ENCODE results near the gene C17orf67.

Gene C17orf67

DNA sequence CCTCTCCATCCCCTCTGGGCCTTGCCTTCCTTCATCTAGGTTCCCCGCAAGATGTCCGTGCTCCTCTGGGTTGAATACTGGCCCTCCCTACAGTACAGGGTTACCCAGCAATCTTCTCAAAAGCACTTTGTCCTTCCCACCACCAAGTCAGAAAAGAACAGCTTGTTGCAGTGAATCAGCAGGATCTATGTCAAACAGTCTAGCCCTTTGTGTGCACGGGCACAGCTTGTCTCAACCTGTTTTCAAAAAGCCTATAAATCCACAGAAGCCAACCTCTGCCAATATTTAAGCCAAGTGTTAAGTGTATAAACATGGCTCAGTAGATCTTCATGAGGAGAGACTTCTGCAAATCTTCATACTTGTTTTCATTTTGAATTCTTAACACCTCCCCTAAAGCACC, 25.2 kb downstream of the C17orf67 start:
- no peak for DNase-seq (ENCODE audit: low read depth in 3 of 3)

DNA sequence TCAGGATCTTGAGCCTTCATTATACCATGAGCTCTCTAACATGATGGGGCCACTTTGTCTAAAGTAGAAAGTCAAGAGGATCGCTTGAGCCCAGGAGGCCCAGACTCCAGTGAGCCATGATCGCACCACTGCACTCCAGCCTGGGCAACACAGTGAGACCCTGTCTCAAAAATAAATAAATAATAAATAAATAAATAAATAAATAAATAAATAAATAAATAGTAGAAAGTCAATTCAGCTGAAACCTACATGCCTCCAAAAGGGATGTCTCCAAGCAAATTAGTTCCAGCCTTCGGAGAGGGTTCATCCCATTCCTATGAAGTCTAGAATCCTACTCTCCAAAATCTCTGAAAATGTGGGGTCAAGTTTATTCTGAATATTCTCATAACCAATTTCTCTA, 26.0 kb downstream of the C17orf67 start:
- DNase-seq (ENCODE audit: low read depth in 3 of 3) = no peak

DNA sequence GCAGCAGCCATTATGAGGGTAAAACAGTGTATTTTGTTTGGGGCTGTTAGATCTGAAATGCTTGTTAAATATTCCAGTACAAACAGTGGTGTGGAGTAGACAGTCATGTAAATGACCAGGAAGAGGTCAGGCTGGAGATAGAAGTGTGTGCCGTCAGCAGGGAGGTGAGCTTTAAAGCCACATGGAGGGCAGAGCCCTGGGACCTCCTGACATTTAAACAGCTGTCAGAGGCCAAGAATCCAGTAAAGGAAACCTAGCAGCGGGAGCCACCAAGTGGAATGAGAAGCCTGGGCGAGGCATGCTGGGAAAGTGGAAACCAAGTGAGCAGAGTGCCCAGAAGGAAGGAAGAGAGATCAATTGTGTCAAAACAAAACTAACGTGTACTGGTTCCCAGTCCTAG, 26.8 kb downstream of the C17orf67 start:
- DNase-seq (ENCODE audit: low read depth in 3 of 3) = no peak

DNA sequence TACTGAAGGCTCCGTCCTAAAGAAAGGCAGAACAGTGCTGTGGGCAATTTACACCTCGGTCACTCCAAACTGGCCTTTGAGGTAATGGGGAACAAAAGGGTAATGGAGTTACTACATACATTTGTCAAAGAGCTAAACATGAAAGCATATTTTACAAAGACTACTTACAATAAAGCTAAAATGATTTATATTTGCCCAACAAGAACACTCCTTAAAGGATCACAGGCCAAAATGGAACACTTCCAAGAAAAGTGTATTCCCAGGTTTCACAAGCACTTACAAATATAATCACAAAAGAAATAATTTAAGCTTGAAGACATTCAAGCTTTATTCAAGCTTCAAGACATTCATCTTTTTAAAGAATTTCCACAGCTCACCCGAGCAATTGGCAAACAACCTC, 29.3 kb downstream of the C17orf67 start:
- no peak for DNase-seq (ENCODE audit: low read depth in 3 of 3)

DNA sequence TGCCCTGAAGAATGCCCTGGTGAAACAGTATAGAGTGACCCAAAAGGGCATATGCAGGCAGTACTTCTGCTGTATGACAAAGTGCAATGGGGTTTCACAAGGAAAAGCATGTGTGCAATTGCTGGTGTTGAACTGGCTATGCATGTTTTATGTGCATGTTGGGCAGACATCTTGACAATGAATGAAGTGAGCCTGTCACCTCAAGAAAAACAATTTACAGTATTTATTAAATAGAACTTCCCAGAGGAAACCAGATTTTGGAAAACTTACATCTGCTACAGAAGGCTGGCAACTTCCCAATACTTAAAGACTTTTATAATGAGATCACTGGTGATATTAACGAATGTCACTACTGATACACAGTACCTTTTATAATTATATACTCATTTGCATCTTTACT, 30.6 kb downstream of the C17orf67 start:
- DNase-seq (ENCODE audit: low read depth in 3 of 3) = no peak

DNA sequence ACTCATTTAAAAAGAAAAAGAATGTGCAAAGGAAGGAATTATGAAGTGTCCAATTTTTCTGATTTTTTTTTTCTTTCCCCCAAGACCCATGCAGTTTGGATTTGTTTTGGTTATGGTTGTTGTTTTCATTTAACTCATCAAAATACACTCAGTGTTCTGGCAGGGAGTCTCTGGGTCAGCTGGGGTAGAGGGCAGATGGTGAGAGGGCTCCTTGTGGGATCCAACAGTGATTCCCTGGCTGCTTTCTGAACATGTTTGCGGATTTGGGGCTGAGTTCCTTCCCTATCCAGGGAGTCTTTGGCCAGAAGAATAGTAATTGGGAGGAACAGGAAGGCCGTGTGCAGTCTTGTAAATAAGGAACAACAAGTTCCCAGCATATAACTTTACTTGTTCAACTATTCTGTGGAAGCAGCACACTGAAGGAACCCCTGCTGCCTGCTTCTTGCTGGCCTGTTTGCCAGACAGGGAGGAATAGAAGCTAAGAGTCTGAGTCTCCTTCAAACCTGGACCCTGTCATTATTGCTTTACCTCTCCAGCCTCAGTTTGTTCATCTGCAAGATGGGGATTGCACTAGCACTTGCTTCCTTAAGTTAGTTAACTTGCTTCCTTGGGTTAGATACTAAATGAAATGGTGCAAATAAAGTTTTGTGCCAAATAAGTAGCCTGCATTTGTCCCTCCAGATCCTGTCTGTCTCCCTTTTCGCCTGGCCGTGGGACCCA, 32.1 kb downstream of the C17orf67 start:
- no peak for DNase-seq (ENCODE audit: low read depth in 3 of 3)

DNA sequence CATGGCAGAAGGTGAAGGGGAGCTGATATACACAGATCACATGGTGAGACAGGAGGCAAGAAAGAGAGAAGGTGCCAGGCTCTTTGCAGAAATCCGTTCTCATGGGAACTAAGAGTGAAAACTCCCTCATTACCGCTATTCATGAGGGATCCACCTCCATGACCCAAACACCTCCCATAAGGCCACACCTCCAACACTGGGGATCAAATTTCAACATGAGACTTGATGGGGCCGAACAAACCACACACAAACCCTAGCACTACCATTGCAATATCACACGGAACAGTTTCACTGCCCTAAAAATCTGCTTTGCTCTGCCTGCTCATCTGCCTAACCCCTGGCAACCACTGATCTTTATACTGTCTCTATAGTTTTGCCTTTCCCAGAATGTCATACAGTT, 34.8 kb downstream of the C17orf67 start:
- no peak for DNase-seq (ENCODE audit: low read depth in 3 of 3)

DNA sequence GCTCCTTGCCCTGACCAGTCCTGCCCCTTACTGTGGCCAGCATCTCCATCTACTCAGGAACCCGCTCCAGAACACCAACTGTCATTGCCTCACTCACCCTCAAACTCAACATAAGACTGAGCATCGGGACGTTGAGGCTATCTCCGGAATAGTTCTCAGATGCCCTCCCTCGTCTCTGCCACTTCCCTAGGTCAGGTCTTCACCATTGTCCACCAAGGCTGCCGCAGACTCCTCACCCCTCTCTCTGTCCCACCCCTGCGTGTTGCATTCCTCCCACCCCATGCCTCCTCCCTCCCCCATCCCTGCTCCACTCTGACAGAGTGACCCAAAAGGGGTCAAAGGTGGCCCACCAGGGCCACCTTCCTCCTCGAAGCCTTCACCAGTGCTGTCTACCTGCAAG, 37.2 kb downstream of the C17orf67 start:
- no peak for DNase-seq (ENCODE audit: low read depth in 3 of 3)

DNA sequence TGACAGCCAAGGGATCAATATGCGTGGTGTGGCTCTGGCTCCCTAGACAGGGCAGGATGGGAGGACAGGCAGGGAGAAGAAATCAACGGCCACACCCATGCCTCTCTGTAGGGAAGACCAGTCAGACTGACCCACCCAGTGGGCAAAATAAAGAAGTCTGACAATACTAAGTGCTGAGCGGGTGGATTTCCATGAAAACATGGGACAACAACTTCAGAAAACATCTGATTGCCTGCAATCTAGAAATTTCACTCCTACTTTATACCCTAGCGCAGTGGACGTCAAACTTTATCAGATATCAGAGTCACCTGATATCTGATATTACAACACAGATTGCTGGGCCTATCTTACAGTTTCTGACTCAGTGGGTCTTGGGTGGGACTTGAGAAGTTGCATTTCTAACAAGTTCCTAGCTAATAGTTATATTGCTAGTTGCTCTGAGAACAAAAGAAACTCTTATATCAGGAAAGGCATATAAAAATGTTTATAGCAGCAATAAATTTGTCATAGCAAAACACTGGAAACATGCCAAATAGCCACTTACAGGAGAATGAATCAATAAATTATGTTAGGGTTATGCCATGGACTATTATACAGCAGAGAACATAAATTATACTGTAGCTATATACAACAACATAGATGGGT, 38.4 kb downstream of the C17orf67 start:
- DNase-seq (ENCODE audit: low read depth in 3 of 3) = no peak

DNA sequence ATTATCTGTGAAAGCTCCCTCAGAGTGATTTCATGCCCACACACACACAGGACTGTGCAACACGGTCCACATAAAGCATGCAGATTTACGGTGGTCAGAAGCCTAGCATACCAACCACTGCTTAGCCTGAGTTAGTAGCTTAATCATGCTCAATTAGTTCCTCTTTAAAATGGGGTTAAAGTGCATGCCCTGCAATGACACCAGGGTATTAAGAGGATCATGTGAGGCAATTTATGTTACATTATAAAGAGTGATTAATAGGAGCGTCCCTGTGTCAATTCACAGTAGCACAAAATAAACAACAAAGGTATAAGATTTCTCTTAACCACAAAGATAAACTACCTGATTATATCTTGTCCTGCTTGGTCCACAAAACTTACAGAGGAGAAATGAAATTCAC, 39.8 kb downstream of the C17orf67 start:
- no peak for DNase-seq (ENCODE audit: low read depth in 3 of 3)

DNA sequence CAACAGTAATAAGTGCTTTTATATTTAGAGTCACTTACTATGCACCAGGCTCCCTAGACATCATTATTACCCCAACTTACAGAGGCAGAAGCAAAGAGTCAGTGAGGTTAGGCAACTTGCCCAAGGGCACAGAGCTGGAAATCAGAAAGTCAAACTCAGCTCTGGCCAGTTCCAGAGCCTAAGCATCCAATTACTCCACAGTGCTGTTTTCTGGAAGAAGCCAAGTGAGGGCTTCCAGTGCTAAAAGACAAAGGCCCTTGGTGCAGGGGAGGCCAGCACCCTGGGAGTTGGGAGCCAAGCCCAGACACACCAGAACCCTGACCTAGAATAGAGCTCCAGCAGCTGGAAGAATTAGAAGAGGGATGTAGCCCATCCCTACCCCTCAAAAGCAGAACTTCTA, 40.2 kb downstream of the C17orf67 start:
- no peak for DNase-seq (ENCODE audit: low read depth in 3 of 3)

DNA sequence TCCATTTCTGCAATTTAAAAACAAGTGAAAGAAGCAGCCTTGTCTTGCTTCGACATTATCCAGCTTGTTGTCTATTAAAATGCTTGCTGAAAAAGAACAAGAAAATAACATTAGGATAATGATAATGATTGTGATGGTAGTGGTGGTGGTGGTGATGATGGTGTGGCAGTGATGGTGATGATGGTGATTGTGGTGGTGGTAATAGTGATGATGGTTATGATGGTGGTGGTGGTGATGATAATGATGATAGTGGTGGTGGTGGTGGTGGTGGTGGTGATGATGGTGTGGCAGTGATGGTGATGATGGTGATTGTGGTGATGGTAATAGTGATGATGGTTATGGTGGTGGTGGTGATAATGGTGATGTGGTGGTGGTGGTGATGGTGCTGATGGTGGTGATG, 41.5 kb downstream of the C17orf67 start:
- DNase-seq (ENCODE audit: low read depth in 3 of 3) = no peak

DNA sequence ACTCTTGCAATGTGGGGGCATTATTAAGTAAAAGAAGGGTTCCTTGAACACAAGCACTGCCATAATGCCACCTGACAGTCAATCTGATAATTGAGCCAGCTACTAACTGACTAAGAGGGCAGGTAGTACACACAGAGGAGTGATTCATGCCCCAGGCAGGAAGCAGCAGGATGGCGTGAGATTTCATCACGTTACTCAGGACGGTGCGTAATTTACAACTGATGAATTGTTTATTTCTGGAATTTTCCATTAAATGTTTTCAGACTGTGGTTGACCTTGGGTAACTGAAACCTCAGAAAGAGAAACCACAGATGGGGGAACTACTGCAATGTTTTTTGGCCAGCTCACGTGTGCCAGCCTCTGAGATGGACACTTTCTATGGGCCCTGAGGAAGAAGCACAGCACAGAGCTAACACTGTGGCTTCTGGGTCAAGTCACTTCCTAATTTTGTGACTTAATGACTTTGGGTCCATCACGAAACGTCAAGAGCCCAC, 46.7 kb downstream of the C17orf67 start:
- peak in 2 of 3 experiments; percentile 18 to 28 for DNase-seq (ENCODE audit: low read depth in 3 of 3)

DNA sequence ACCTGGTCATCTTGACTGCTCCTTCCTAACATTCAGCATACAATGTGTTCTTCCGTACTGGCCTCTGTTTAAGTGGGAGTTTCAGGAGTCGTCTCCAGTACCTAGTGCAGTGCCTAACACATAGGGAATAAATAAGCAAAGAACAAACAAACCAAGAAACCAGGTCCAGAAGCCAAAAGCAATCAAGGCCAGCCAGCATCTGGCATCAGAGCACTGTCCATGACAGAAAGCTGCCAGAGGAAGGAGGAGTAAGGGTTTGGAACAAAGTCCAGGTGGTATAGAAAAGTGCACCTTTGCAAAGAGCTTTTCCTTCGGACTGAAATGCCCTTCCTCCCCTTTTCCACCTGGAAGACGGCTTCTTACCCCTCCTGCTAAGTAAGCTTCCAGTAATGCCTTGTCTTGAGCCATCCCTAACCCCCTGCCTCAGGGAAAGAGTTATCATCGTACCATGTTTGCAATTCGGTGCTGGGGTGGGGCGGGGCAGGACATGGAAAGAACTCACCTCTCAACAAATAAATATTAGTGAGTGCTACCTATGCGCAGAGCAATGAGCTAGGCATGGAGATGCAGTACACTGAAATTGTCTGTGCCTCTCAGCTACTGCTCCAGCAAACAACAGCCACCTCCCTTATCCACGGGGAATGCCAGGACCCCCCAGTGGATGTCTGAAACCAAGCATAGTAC, 47.6 kb downstream of the C17orf67 start:
- no peak for DNase-seq (ENCODE audit: low read depth in 3 of 3)

DNA sequence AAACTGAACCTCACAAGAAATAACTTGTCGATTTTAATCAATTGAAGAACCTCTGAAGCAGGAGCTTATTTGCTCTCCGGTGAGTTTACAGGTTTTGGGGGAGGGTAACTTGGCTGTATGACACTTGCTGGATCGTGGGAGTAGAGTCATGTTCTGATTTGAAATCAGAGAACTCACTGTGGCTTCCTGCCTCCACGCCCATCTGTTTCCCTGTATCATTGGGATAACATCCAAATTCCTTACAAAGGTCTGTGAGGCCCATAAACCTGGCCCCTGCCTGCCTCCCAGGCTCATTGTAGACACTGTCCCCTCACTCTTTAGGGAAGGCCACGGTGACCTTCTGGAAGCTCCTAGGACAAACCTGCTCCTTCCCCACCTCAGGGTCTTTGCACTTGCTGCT, 48.3 kb downstream of the C17orf67 start:
- DNase-seq (ENCODE audit: low read depth in 3 of 3) = no peak

DNA sequence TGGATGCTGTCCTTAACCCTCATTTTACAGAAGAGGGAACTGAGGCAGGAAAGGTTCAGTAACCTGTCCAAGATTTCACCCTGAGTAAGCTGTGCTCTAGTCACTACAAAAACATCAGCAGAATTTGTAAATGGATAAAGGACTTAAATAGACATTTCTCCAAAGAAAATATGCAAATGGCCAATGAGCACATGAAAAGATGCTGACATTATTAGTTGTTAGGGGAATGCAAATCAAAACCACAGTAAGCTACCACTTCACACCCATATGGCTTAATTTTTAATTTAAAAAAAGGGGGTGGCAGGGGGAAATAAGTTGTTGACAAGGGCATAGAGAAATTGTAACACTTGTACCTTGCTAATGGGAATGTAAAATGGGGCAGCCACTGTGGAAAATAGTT, 51.4 kb downstream of the C17orf67 start:
- no peak for DNase-seq (ENCODE audit: low read depth in 3 of 3)

DNA sequence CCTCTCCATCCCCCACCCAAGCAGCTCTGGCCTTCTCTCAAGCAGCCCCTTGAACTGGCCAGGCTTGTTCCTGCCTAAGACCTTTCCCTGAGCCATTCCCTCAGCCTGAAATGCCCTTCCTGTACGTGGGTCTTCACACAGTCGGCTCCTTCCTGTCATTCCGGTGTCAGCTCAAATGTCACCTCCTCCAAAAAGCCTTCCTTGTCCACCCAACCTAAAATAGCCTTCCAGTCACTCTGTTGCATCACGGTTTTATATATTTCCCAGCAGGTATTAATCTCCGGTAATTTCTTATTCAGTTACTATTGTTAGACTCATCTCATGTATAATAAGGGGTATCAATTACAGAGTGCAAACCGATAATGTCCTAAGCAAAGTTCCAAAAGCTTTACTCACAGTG, 51.8 kb downstream of the C17orf67 start:
- DNase-seq (ENCODE audit: low read depth in 3 of 3) = no peak

DNA sequence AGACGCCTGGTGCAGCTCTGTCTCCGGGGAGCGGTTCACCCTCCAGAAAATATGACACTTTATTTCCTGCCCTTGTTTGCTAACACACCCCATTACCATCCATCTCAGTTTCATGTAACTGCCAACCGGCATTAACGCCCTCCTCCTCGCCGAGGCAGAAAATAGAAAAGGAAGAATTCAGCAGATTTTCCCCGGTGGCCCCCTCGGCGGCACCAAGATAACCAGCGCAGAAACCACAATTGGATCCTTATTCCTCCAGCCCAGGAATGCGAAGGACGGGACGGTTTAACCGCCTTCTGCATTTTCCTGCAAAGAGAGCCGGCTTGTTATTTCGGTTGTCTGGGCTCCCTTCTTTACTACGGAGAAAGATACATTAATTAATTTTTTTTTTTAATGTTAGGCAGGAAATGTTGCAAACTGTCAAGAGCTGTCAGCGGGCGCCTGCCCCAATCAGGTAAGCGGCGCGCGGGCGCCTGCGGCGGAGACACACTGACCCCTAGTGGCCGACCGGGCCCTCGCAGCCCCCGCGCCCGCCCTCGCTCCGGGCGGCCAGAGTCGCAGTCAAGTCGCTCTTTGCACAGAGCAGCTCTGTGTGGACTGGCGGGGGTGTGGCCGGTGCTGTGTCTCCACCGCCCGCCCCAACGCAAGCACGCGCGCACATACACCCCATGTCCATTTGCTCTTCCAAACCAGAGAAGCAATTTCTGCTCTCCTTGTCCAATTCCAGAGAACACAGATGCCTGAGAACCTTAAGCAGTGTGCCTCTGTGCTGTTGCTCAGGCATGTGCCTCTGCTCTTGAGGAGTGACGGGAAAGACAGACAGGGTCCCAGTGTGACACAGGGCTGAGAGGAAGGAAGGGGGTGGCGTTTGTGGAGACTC, 53.6 kb downstream of the C17orf67 start:
- peak; percentile 71 to 77 (median 75) for DNase-seq (ENCODE audit: low read depth in 3 of 3)

DNA sequence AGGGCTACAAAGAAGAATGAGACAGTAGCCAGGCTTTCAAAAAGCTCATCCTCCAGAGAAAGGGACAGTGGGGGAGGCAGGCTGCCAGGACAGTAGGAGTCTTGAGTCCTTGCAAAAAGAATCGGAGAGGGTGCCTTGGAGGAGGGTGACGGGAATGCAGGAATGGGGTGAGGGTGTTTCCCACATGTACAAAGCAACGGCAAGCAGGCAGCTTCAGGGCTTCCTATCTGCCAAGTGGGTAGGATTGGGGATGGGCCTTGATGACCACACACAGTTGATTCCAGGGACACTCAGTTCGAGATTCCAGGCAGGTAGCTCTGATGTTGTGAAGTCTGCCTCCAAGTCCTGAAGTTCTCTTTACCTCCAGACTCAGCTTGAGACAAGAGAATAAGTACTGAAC, 54.4 kb downstream of the C17orf67 start:
- DNase-seq (ENCODE audit: low read depth in 3 of 3) = no peak

DNA sequence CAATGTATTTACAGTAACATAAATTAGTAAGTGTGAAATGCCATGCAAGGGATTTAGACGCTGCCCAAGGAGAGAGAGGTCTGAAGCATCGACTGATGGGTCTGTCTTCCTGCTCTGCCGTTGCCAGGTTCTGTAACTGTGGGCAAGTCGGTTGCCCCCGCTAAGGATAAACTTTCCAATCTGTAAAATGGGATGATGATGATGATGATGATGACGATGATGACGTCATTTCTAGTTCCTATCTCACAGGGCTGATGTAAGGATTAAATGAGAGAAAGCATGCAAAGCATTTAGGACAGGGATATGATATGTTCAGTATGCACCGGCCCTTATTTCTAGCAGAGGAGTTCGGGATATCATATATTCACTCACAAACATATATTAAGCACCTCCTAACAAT, 54.8 kb downstream of the C17orf67 start:
- DNase-seq (ENCODE audit: low read depth in 3 of 3) = no peak

DNA sequence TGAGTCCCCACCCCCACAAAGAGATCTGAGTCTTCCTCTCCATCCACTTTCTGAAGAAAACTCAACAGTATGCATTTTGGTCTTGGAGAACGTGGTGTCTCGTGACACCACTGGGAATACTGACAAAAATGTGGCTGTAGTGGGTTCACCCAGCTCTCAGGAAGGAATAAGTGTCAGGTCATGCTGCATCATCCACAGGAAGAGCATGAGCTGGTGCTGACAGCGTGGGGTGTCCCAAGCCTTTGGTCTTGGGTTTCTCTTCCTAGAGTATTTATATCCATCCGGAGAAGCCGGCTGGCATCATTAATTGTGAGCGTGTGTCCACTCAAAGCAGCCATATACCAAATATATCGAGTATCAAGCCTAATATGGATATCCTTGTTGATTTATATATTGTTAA, 55.9 kb downstream of the C17orf67 start:
- DNase-seq (ENCODE audit: low read depth in 3 of 3) = no peak

DNA sequence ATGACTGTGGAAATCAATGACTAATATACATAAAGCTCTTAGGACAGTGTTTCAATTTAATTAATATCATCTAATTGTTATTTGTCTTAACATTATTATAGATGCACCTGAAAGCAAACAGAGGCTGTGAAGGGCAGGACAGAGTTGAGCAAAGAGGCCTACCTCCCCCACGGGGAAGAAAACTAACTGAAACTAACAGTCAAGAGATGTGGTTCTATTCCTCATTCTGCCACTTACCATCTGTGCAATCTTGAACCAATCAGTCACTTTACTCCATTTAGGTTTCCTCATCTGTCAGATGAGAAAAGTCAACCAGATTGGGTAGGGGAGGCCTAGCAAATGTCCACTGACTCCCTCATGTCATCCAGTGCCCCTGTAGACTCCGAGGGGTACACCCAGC, 59.1 kb downstream of the C17orf67 start:
- DNase-seq (ENCODE audit: low read depth in 3 of 3) = no peak

Measured in stimulated activated CD4-positive, alpha-beta T cell treated with anti-CD3 and anti-CD28 coated beads, TNF-alpha, amount 100 ng/mL, for 4 hours (primary cell).